22Rv1 (cell line): ENCODE data around the gene TXNL4A.

Experiments used
- ZFX ChIP-seq: fragments of 450-650 bp; IDR thresholded peaks from 2 replicates; pipeline ENCODE4 v1.6.1; 2017; ENCODE audit warnings: antibody characterized with exemption, borderline replicate concordance
- TF ChIP-seq, protein P1 (sequence below): fragments of 450-650 bp; IDR thresholded peaks from 2 replicates; pipeline ENCODE4 v1.5.1; 2017; ENCODE audit warnings: mild to moderate bottlenecking

DNA sequence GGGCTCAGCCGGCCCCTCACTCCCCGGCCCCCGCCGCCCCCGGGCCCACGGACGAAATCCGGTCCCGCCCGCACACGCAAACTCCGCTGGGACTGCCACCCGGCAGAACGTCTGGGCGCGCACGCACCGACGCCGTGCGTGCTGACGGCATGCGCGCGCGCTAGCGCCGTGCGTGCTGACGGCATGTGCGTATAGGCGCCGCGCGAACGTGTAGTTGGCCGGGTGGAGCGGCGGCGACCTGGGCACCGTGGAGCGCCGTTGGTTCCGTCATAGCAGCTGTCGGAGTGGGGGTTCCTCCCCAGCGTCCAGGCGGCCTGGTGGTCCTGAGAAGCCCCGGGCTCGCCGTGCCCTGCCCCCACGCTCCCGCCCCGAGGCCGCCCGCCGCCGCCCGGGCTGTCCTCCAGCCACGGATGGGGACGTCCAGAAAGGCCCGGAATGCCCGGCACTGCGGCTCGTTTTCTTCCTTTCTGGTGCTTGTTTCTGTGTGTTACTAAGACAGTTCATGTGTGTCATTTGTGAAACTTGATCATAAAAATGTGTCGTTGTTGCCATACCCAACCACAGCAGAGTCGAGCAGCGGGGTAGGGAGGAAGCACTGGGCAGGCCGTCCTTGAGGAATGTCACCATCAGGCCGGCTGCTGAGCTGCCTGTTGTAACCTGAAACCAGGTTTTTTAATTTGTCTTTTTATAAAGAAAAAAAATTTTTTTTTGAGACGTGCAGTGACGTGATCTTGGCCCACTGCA, at the start of gene TXNL4A:
- TF ChIP-seq, protein P1, sequence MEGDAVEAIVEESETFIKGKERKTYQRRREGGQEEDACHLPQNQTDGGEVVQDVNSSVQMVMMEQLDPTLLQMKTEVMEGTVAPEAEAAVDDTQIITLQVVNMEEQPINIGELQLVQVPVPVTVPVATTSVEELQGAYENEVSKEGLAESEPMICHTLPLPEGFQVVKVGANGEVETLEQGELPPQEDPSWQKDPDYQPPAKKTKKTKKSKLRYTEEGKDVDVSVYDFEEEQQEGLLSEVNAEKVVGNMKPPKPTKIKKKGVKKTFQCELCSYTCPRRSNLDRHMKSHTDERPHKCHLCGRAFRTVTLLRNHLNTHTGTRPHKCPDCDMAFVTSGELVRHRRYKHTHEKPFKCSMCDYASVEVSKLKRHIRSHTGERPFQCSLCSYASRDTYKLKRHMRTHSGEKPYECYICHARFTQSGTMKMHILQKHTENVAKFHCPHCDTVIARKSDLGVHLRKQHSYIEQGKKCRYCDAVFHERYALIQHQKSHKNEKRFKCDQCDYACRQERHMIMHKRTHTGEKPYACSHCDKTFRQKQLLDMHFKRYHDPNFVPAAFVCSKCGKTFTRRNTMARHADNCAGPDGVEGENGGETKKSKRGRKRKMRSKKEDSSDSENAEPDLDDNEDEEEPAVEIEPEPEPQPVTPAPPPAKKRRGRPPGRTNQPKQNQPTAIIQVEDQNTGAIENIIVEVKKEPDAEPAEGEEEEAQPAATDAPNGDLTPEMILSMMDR, result no peak
- no peak for TF ChIP-seq ZFX
